H1 (cell line): ENCODE results near the gene MNAT1. TPM values are rescaled to one million over a fixed set of nuclear protein-coding genes. Genes with fewer than 3 reads are reported as not detected.

Source experiments
- CTCF ChIA-PET: fragments of 300-600 bp; sonication (Branson Sonifier 250); formaldehyde crosslinking; loops from one replicate; lab custom pipeline; 2021; ENCODE audit not compliant: partially characterized antibody; lab: Charles Lee
- POLR2A ChIA-PET: fragments of 300-600 bp; sonication (Branson Sonifier 250); formaldehyde crosslinking; loops from one replicate; lab custom pipeline; 2021; ENCODE audit warnings: inconsistent platforms; ENCODE audit not compliant: partially characterized antibody; lab: Charles Lee
- DNase-seq, 2 experiments: peaks; one replicate each; pipeline versions ENCODE4 v3.0.0 to v3.0.0-alpha.2; 2010 to 2022; ENCODE audit warnings: low spot score in 2 of 2, low read depth in 1 of 2, mixed read lengths in 1 of 2
- FAIRE-seq: peaks from 2 replicates; lab custom pipeline; 2011; peaks lifted over from hg19 to GRCh38; lab: Jason Lieb, UNC
- H2AFZ ChIP-seq: 2 replicates; pipeline ENCODE4 v1.8.1; 2012; ENCODE audit warnings: low read length, inconsistent platforms
- H2AK5ac ChIP-seq: 2 replicates; pipeline ENCODE4 v1.6.1; 2013; ENCODE audit warnings: low read depth, low read length
- H2BK120ac ChIP-seq: replicated peaks from 2 replicates; pipeline ENCODE3; 2013; ENCODE audit warnings: low read depth, low read length, inconsistent platforms
- H2BK12ac ChIP-seq: 2 replicates; pipeline ENCODE4 v1.6.1; 2013; ENCODE audit warnings: low read depth, low read length
- H2BK15ac ChIP-seq: 2 replicates; pipeline ENCODE4 v1.6.1; 2013; ENCODE audit warnings: low read length
- H2BK20ac ChIP-seq: 2 replicates; pipeline ENCODE4 v1.6.1; 2013; ENCODE audit warnings: low read length
- H2BK5ac ChIP-seq: 2 replicates; pipeline ENCODE4 v1.6.1; 2013; ENCODE audit warnings: low read depth, low read length
- H3K14ac ChIP-seq: 2 replicates; pipeline ENCODE4 v1.6.1; 2013; ENCODE audit warnings: inconsistent platforms; ENCODE audit not compliant: insufficient read length
- H3K18ac ChIP-seq: 2 replicates; pipeline ENCODE4 v1.6.1; 2013; ENCODE audit warnings: low read length; ENCODE audit errors: extremely low read depth
- H3K23ac ChIP-seq: 2 replicates; pipeline ENCODE4 v1.6.1; 2013; ENCODE audit warnings: inconsistent platforms; ENCODE audit not compliant: insufficient read length
- H3K23me2 ChIP-seq: 2 replicates; pipeline ENCODE4 v1.6.1; 2013; ENCODE audit warnings: low read depth, low read length
- H3K27ac ChIP-seq: 2 replicates; pipeline ENCODE4 v1.6.1; 2011; ENCODE audit warnings: low read depth, low read length, inconsistent platforms
- H3K27me3 ChIP-seq, 4 experiments: replicated peaks in 1 of 4; 1 replicate in 1 of 4; 2 replicates in 3 of 4; pipeline versions ENCODE4 v1.6.1 to v1.8.1; 2011 to 2013; ENCODE audit warnings: low read length in 3 of 4, mild to moderate bottlenecking in 3 of 4, inconsistent platforms in 2 of 4, mixed read lengths in 2 of 4, moderate library complexity in 1 of 4; ENCODE audit not compliant: control insufficient read depth in 3 of 4, insufficient read depth in 3 of 4; ENCODE audit errors: extremely low read depth in 1 of 4
- H3K36me3 ChIP-seq, 4 experiments: 2 replicates each; pipeline versions ENCODE4 v1.6.1 to v1.8.1; 2011 to 2013; ENCODE audit warnings: mild to moderate bottlenecking in 4 of 4, low read length in 3 of 4, moderate library complexity in 2 of 4, control low read depth in 1 of 4, inconsistent platforms in 1 of 4; ENCODE audit not compliant: insufficient read depth in 4 of 4, control insufficient read depth in 2 of 4
- H3K4ac ChIP-seq: replicated peaks from 2 replicates; pipeline ENCODE3; 2013; ENCODE audit warnings: low read length, low read depth, mixed read lengths, inconsistent platforms; ENCODE audit not compliant: insufficient read length
- H3K4me1 ChIP-seq, 4 experiments: replicated peaks in 1 of 4; 1 replicate in 1 of 4; 2 replicates in 3 of 4; pipeline versions ENCODE4 v1.6.1 to v1.8.1; 2011 to 2013; ENCODE audit warnings: low read length in 3 of 4, inconsistent platforms in 2 of 4, mixed read lengths in 1 of 4; ENCODE audit not compliant: insufficient read depth in 4 of 4, control insufficient read depth in 3 of 4
- H3K4me2 ChIP-seq, 2 experiments: 2 replicates each; pipeline versions ENCODE4 v1.6.1 to v1.8.1; 2011 to 2013; ENCODE audit warnings: low read depth in 2 of 2, low read length in 2 of 2, control low read depth in 1 of 2, inconsistent platforms in 1 of 2, mild to moderate bottlenecking in 1 of 2; ENCODE audit not compliant: insufficient read depth in 1 of 2
- H3K4me3 ChIP-seq, 4 experiments: fragments of 200-600, 300-600 bp in 1 of 4; sonication (generic), shearing (Covaris generic), sonication (Bioruptor Twin) in 1 of 4; 2 replicates each; pipeline versions ENCODE4 v1.5.1 to v1.8.1; 2011 to 2016; ENCODE audit warnings: low read length in 4 of 4, low read depth in 3 of 4, control low read depth in 2 of 4, inconsistent platforms in 2 of 4, mild to moderate bottlenecking in 2 of 4, mixed read lengths in 1 of 4, moderate library complexity in 1 of 4; ENCODE audit not compliant: insufficient read depth in 2 of 4; ENCODE audit errors: extremely low read depth in 1 of 4
- H3K56ac ChIP-seq: replicated peaks from 2 replicates; pipeline ENCODE3; 2013; ENCODE audit warnings: low read depth, mild to moderate bottlenecking, mixed read lengths, low read length, inconsistent platforms; ENCODE audit not compliant: insufficient read length
- H3K79me1 ChIP-seq: 2 replicates; pipeline ENCODE4 v1.6.1; 2013; ENCODE audit warnings: low read depth, low read length, control low read depth
- H3K79me2 ChIP-seq, 2 experiments: 2 replicates each; pipeline versions ENCODE4 v1.6.1 to v1.8.1; 2012 to 2013; ENCODE audit warnings: low read length in 2 of 2, mild to moderate bottlenecking in 2 of 2, inconsistent platforms in 1 of 2; ENCODE audit not compliant: insufficient read depth in 2 of 2, control insufficient read depth in 1 of 2
- H3K9ac ChIP-seq, 4 experiments: replicated peaks in 1 of 4; 1 replicate in 1 of 4; 2 replicates in 3 of 4; pipeline versions ENCODE4 v1.6.1 to v1.8.1; 2011 to 2013; ENCODE audit warnings: low read depth in 3 of 4, low read length in 3 of 4, control low read depth in 2 of 4, mild to moderate bottlenecking in 2 of 4, moderate library complexity in 2 of 4, inconsistent platforms in 1 of 4; ENCODE audit errors: extremely low read depth in 1 of 4
- H3K9me3 ChIP-seq, 2 experiments: 2 replicates each; pipeline versions ENCODE4 v1.6.1 to v1.8.1; 2012 to 2013; ENCODE audit warnings: mild to moderate bottlenecking in 2 of 2, moderate library complexity in 2 of 2, control low read depth in 1 of 2, inconsistent platforms in 1 of 2, low read depth in 1 of 2, low read length in 1 of 2, mixed read lengths in 1 of 2; ENCODE audit not compliant: insufficient read depth in 2 of 2
- H4K20me1 ChIP-seq, 2 experiments: replicated peaks in 1 of 2; 2 replicates each; pipeline versions ENCODE3 to v1.8.1; 2011 to 2013; ENCODE audit warnings: inconsistent platforms in 2 of 2, low read length in 2 of 2, mild to moderate bottlenecking in 1 of 2; ENCODE audit not compliant: insufficient read depth in 2 of 2, control insufficient read depth in 1 of 2
- H4K5ac ChIP-seq: 2 replicates; pipeline ENCODE4 v1.6.1; 2013; ENCODE audit warnings: low read length, low read depth, mixed read lengths, inconsistent platforms; ENCODE audit not compliant: insufficient read length
- H4K8ac ChIP-seq: 2 replicates; pipeline ENCODE4 v1.8.0; 2013; ENCODE audit warnings: mild to moderate bottlenecking, moderate library complexity, low read length, inconsistent platforms; ENCODE audit not compliant: insufficient read depth; ENCODE audit errors: extremely low read depth
- H4K91ac ChIP-seq: replicated peaks from 2 replicates; pipeline ENCODE3; 2013; ENCODE audit warnings: low read length, mixed read lengths, inconsistent platforms; ENCODE audit not compliant: insufficient read length
- ASH2L ChIP-seq: fragments of 200-600, 300-600 bp; sonication (generic); IDR thresholded peaks from one replicate; pipeline ENCODE4 v1.7.1; 2017; ENCODE audit warnings: low read length
- MAX ChIP-seq: IDR thresholded peaks from 2 replicates; pipeline ENCODE4 v1.6.1; 2012; ENCODE audit warnings: inconsistent platforms
- PHF8 ChIP-seq: fragments of 200-600 bp; sonication (generic); conservative IDR thresholded peaks from 2 replicates; pipeline ENCODE4 v1.7.1; 2012; ENCODE audit warnings: low read depth, mild to moderate bottlenecking, inconsistent platforms, low read length, moderate library complexity
- RFX5 ChIP-seq: IDR thresholded peaks from 2 replicates; pipeline ENCODE4 v1.6.1; 2011; ENCODE audit warnings: low read depth, low read length, improper control_type of control experiment, borderline replicate concordance
- USF2 ChIP-seq: IDR thresholded peaks from 2 replicates; pipeline ENCODE4 v1.6.1; 2011; ENCODE audit warnings: low read length, improper control_type of control experiment
- WGBS, 2 experiments: shearing (Covaris generic) in 1 of 2; methylation state at CpG; one replicate each; pipeline versions ENCODE4 v1.1.6 to v1.1.7; 2013 to 2015; ENCODE audit warnings: low lambda C conversion rate in 2 of 2, mixed read lengths in 2 of 2, inconsistent platforms in 1 of 2, low coverage in 1 of 2, missing lambda C conversion rate in 1 of 2; ENCODE audit not compliant: insufficient replicate concordance in 2 of 2, insufficient coverage in 1 of 2, insufficient read length in 1 of 2; ENCODE audit errors: extremely low coverage in 1 of 2, missing lambda C conversion rate in 1 of 2; 5-methylcytosine and 5-hydroxymethylcytosine counted together
- polyA plus RNA-seq, 7 experiments: library from polyadenylated mRNA; depleted of rRNA in 3 of 7; stranded (reverse) in 5 of 7; unstranded in 2 of 7; fragments of >200 nt in 5 of 7; fragments of 200-250 nt in 2 of 7; gene quantifications; 1 replicate in 5 of 7; 2 replicates in 1 of 7; 4 replicates in 1 of 7; pipeline versions ENCODE4 v1.2.1 to v1.2.3, GENCODE V29; 2011 to 2013; ENCODE audit warnings: missing spikeins in 2 of 7, mixed read lengths in 2 of 7
- total RNA-seq: library from RNA; stranded (reverse); fragmentation: NEBNext Ultra II Directional; extraction: Animal tissue kit (Norgen Biotek cat#: 25700); gene quantifications from 2 replicates; pipeline ENCODE4 v1.2.1, GENCODE V29; 2021
- TF ChIP-seq, protein P1 (sequence below): IDR thresholded peaks from 2 replicates; pipeline ENCODE4 v1.6.1; 2012; ENCODE audit warnings: inconsistent platforms

MNAT1 gene
- total and polyA plus RNA-seq, 2 of the 8 experiments (the other 6 are each of a cell fraction or from before 2014, with no cell fraction given), result 34.7 to 52.1 TPM

DNA sequence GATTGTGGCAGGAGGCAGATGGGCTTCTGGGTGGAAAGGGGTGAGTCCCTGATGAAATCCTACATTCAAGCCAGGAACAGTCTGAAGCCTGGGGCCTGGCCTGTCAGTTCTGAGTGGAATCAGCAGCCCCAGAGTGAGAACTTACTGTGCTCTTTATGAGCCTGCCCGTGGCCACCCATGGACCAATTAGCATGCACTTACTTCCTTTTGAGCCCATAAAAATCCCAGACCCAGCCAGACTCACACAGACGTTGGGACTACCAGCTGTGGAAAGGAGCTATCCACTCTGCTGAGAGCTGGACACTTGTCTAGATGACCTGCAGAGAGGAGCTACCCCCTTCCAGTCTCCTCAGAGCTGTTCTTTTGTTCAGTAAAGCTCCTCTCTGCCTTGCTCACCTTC is 104.5 kb downstream of the MNAT1 start:
- Histone ChIP-seq H3K36me3 (no peaks in the 10 kb centered on the region), H3K23me2 (no peaks in the 10 kb centered on the region; the same call in 1 of the 2 replicates), H3K4me1 (no peaks in the 10 kb centered on the region), H4K5ac (no peak overlapping the region), H4K91ac (no peak overlapping the region), H3K14ac (no peak overlapping the region), H2BK120ac (no peak overlapping the region), H2BK15ac (no peak overlapping the region), H2AK5ac (no peak overlapping the region), H3K4ac (no peak overlapping the region), H3K56ac (no peak overlapping the region), H2BK20ac (no peak overlapping the region), H3K79me2 (no peaks in the 10 kb centered on the region), H3K9ac (no peak overlapping the region), H3K79me1 (no peaks in the 10 kb centered on the region), H3K18ac (no peak overlapping the region), H3K4me2 (no peak overlapping the region), H2BK12ac (no peak overlapping the region), H3K4me3 (no peak overlapping the region), H3K27ac (no peak overlapping the region), H2BK5ac (no peak overlapping the region), H4K8ac (0 out of 2 replicates have a peak overlapping the region, but pooled peaks have one; percentile 20), H3K27me3 (no peaks in the 10 kb centered on the region), H4K20me1 (no peaks in the 10 kb centered on the region), H3K23ac (no peak overlapping the region), H2AFZ (no peak overlapping the region), H3K9me3 (no peaks in the 10 kb centered on the region)
- ChIA-PET CTCF (interaction anchor here (0.6 kb wide), 1 partner anchor 192 kb away, joined by 3 read pairs; no protein-coding TSS in a partner anchor), POLR2A (no interaction called here)
- TF ChIP-seq, protein P1, sequence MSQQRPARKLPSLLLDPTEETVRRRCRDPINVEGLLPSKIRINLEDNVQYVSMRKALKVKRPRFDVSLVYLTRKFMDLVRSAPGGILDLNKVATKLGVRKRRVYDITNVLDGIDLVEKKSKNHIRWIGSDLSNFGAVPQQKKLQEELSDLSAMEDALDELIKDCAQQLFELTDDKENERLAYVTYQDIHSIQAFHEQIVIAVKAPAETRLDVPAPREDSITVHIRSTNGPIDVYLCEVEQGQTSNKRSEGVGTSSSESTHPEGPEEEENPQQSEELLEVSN, result no peak
- no peak for TF ChIP-seq MAX
- no peak for TF ChIP-seq RFX5
- TF ChIP-seq PHF8, result no peak
- TF ChIP-seq ASH2L, result no peak
- no peak for TF ChIP-seq USF2
- no peak for DNase-seq
- no peak for FAIRE-seq
- 88% methylated on average over 1 of the region's 2 CpGs; no CpG with 5 or more reads in 1 of the 2 experiments for WGBS, 2 experiments
